Stimulated activated naive CD4-positive, alpha-beta T cell (primary cell): ENCODE data around the gene PPIE.
"Not testable (repeated sequence)": the region's sequence is repeated elsewhere in the genome, so short reads cannot be mapped to it uniquely, and the experiment has no call there.

Experiments used
- DNase-seq, 6 experiments: peaks; one replicate each; lab custom pipeline; 2025; lab: John Stamatoyannopoulos, UW

PPIE gene

GRCh38 chr1:39777896-39778295 is 39.2 kb downstream of the PPIE start:
- not testable (repeated sequence) for DNase-seq

GRCh38 chr1:39778463-39779099 is 39.9 kb downstream of the PPIE start:
- DNase-seq = not testable (repeated sequence)

GRCh38 chr1:39779137-39779536 is 40.5 kb downstream of the PPIE start:
- DNase-seq = no peak

- no peak for DNase-seq
Measured at GRCh38 chr1:39779821-39780220, 41.1 kb downstream of the PPIE start.

GRCh38 chr1:39781349-39781715 is 42.6 kb downstream of the PPIE start:
- DNase-seq = no peak

- no peak for DNase-seq
Measured at GRCh38 chr1:39782103-39782502, 43.4 kb downstream of the PPIE start.

- DNase-seq = not testable (repeated sequence)
Measured at GRCh38 chr1:39782685-39783084, 44.0 kb downstream of the PPIE start.

- not testable (repeated sequence) for DNase-seq
Measured at GRCh38 chr1:39786303-39787107, 47.8 kb downstream of the PPIE start.

GRCh38 chr1:39787108-39787375 is 48.4 kb downstream of the PPIE start:
- DNase-seq = not testable (repeated sequence)

- DNase-seq = no peak
Measured at GRCh38 chr1:39787468-39787867, 48.8 kb downstream of the PPIE start.

- DNase-seq = not testable (repeated sequence)
Measured at GRCh38 chr1:39787964-39788363, 49.3 kb downstream of the PPIE start.

- DNase-seq = no peak
Measured at GRCh38 chr1:39788426-39788757, 49.7 kb downstream of the PPIE start.

GRCh38 chr1:39788758-39789570 is 50.3 kb downstream of the PPIE start, which contains the start of gene BMP8B:
Gene BMP8B (minus strand): TSS chr1:39788865. CDS start chr1:39788485, 380 bp downstream.
- peak in 3 of 6 experiments; percentile 3 to 12 (median 4) for DNase-seq

GRCh38 chr1:39789571-39790110 is 51.0 kb downstream of the PPIE start:
- DNase-seq = no peak

- DNase-seq = no peak
Measured at GRCh38 chr1:39791838-39792237, 53.2 kb downstream of the PPIE start.

- no peak for DNase-seq
Measured at GRCh38 chr1:39795651-39796050, 57.0 kb downstream of the PPIE start.

GRCh38 chr1:39798859-39799769 is 60.4 kb downstream of the PPIE start:
- peak; percentile 53 to 83 (median 74) for DNase-seq

GRCh38 chr1:39799770-39800470 is 61.2 kb downstream of the PPIE start:
- peak; percentile 20 to 66 (median 40) for DNase-seq

- DNase-seq = no peak
Measured at GRCh38 chr1:39800471-39800835, 61.8 kb downstream of the PPIE start.

GRCh38 chr1:39802496-39803260 is 64.0 kb downstream of the PPIE start:
- DNase-seq = no peak
